ENCODE results near the gene DHRSX.
"Not testable (repeated sequence)": the region's sequence is repeated elsewhere in the genome, so short reads cannot be mapped to it uniquely, and the experiment has no call there.

DNA sequence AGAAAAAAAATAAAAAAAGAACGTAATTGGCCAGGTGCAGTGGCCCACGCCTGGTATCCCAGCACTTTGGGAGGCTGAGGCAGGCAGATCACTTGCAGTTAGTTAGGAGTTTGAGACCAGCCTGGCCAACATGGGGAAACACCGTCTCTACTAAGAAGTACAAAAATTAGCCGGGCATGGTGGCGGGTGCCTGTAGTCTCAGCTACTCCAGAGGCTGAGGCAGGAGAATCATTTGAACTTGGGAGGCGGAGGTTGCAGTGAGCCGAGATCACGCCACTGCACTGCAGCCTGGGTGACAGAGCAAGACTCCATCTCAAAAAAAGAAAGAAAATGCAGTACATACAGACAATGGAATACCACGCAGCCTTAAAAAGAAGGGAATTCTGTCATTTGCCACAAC lies 150.7 kb downstream of the DHRSX start:
- not testable (repeated sequence) for TF ChIP-seq POLR2AphosphoS5 (IDR thresholded peaks at IDR 0.05; ENCODE audit: low read depth, low read length); RFX5 (IDR thresholded peaks at IDR 0.05; ENCODE audit: borderline replicate concordance, low read depth, low read length); FOSL1 (IDR thresholded peaks at IDR 0.05; ENCODE audit: insufficient read depth, low read depth, low read length)
- TF ChIP-seq, protein P1, sequence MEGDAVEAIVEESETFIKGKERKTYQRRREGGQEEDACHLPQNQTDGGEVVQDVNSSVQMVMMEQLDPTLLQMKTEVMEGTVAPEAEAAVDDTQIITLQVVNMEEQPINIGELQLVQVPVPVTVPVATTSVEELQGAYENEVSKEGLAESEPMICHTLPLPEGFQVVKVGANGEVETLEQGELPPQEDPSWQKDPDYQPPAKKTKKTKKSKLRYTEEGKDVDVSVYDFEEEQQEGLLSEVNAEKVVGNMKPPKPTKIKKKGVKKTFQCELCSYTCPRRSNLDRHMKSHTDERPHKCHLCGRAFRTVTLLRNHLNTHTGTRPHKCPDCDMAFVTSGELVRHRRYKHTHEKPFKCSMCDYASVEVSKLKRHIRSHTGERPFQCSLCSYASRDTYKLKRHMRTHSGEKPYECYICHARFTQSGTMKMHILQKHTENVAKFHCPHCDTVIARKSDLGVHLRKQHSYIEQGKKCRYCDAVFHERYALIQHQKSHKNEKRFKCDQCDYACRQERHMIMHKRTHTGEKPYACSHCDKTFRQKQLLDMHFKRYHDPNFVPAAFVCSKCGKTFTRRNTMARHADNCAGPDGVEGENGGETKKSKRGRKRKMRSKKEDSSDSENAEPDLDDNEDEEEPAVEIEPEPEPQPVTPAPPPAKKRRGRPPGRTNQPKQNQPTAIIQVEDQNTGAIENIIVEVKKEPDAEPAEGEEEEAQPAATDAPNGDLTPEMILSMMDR (IDR thresholded peaks at IDR 0.05; ENCODE audit: control extremely low read depth in 1 of 3, insufficient read depth in 1 of 3, low read depth in 1 of 3, low read length in 3 of 3): not testable (repeated sequence)
